Keratinocyte (primary cell): ENCODE results near the gene SQSTM1. TPM values are rescaled to one million over a fixed set of nuclear protein-coding genes. Genes with fewer than 3 reads are reported as not detected.

Source experiments
- DNase-seq: peaks from one replicate; pipeline ENCODE4 v3.0.0-alpha.2; 2011; ENCODE audit warnings: low read depth, missing footprints, low spot score
- FAIRE-seq: peaks from 2 replicates; lab custom pipeline; 2011; peaks lifted over from hg19 to GRCh38; lab: Jason Lieb, UNC
- H2AFZ ChIP-seq: 2 replicates; pipeline ENCODE4 v1.6.0; 2012; ENCODE audit warnings: low read length, control low read depth, inconsistent platforms; ENCODE audit not compliant: control insufficient read depth
- H3K27ac ChIP-seq: 2 replicates; pipeline ENCODE4 v1.5.1; 2011; ENCODE audit warnings: low read length; ENCODE audit not compliant: control insufficient read depth, insufficient read depth
- H3K27me3 ChIP-seq: 3 replicates; pipeline ENCODE4 v1.6.0; 2011; ENCODE audit warnings: low read length; ENCODE audit not compliant: control insufficient read depth, insufficient read depth; ENCODE audit errors: extremely low read depth
- H3K36me3 ChIP-seq, 2 experiments: 2 replicates in 1 of 2; 3 replicates in 1 of 2; pipeline ENCODE4 v1.5.1; 2011; ENCODE audit warnings: low read length in 2 of 2, mild to moderate bottlenecking in 1 of 2; ENCODE audit not compliant: control insufficient read depth in 2 of 2, insufficient read depth in 2 of 2; ENCODE audit errors: extremely low read depth in 1 of 2
- H3K4me1 ChIP-seq: 3 replicates; pipeline ENCODE4 v1.5.1; 2011; ENCODE audit warnings: low read length; ENCODE audit not compliant: control insufficient read depth, insufficient read depth; ENCODE audit errors: extremely low read depth
- H3K4me2 ChIP-seq: 3 replicates; pipeline ENCODE4 v1.6.0; 2011; ENCODE audit warnings: low read depth, low read length; ENCODE audit not compliant: control insufficient read depth, insufficient read depth; ENCODE audit errors: extremely low read depth
- H3K4me3 ChIP-seq, 3 experiments: fragments of 200-600 bp in 1 of 3; sonication (generic) in 1 of 3; 2 replicates in 2 of 3; 3 replicates in 1 of 3; pipeline ENCODE4 v1.5.1; 2011 to 2016; ENCODE audit warnings: low read length in 3 of 3, mild to moderate bottlenecking in 3 of 3, control low read depth in 2 of 3, inconsistent platforms in 1 of 3, low read depth in 1 of 3, mixed read lengths in 1 of 3, mixed run types in 1 of 3, moderate library complexity in 1 of 3; ENCODE audit not compliant: control insufficient read depth in 2 of 3, insufficient read depth in 2 of 3; ENCODE audit errors: extremely low read depth in 1 of 3
- H3K79me2 ChIP-seq: 2 replicates; pipeline ENCODE4 v1.6.0; 2012; ENCODE audit warnings: low read length; ENCODE audit not compliant: control insufficient read depth, insufficient read depth
- H3K9ac ChIP-seq: 3 replicates; pipeline ENCODE4 v1.6.0; 2011; ENCODE audit warnings: low read length; ENCODE audit not compliant: control insufficient read depth, insufficient read depth; ENCODE audit errors: extremely low read depth
- H3K9me1 ChIP-seq: 3 replicates; pipeline ENCODE4 v1.6.0; 2011; ENCODE audit warnings: low read length; ENCODE audit not compliant: control insufficient read depth, insufficient read depth; ENCODE audit errors: extremely low read depth
- H3K9me3 ChIP-seq: 2 replicates; pipeline ENCODE4 v1.5.1; 2012; ENCODE audit warnings: low read depth, low read length; ENCODE audit not compliant: control insufficient read depth
- H4K20me1 ChIP-seq: 3 replicates; pipeline ENCODE4 v1.6.0; 2011; ENCODE audit warnings: low read length; ENCODE audit not compliant: control insufficient read depth, insufficient read depth; ENCODE audit errors: extremely low read depth
- CTCF ChIP-seq, 3 experiments: IDR thresholded peaks in 1 of 3; conservative IDR thresholded peaks in 1 of 3; optimal IDR thresholded peaks in 1 of 3; 2 replicates in 2 of 3; 3 replicates in 1 of 3; pipeline versions ENCODE3 to v1.5.1; 2011; ENCODE audit warnings: low read length in 3 of 3, mild to moderate bottlenecking in 3 of 3, moderate library complexity in 2 of 3, control low read depth in 1 of 3, inconsistent platforms in 1 of 3; ENCODE audit not compliant: insufficient read depth in 2 of 3; ENCODE audit errors: extremely low read depth in 1 of 3
- EZH2 ChIP-seq: IDR thresholded peaks from one replicate; pipeline ENCODE4 v1.6.1; 2012; ENCODE audit warnings: inconsistent platforms, mild to moderate bottlenecking, low read length, moderate library complexity
- dilution Hi-C: fragments of 300-500 bp; cut with MboI; formaldehyde crosslinking; loops from one replicate; pipeline ENCODE4 v1.7.0; 2020; ENCODE audit warnings: low sequenced_read_pairs; ENCODE audit not compliant: extremely low pct_ligation_motif_present
- polyA plus RNA-seq, 5 experiments: library from polyadenylated mRNA; depleted of rRNA in 3 of 5; stranded (reverse) in 3 of 5; stranded (forward) in 1 of 5; unstranded in 1 of 5; fragments of >200 nt; gene quantifications; 1 replicate in 1 of 5; 2 replicates in 3 of 5; 3 replicates in 1 of 5; pipeline versions ENCODE4 v1.2.1 to v1.2.3, GENCODE V29; 2011 to 2012; ENCODE audit warnings: missing spikeins in 2 of 5, low read depth in 1 of 5, low replicate concordance in 1 of 5

The SQSTM1 gene
- polyA plus RNA-seq, 1 donor (not counting 4 experiments of a cell fraction or from before 2014, with no cell fraction given): 75.7 TPM

- Histone ChIP-seq H3K4me3 (no peak overlapping the region), H3K4me2 (no peak overlapping the region), H3K27ac (no peak overlapping the region), H2AFZ (no peak overlapping the region), H4K20me1 (peaks cover 5% of the 10 kb centered on the region), H3K9me1 (peaks cover 3% of the 10 kb centered on the region), H3K9ac (no peak overlapping the region), H3K27me3 (no peaks in the 10 kb centered on the region), H3K79me2 (no peaks in the 10 kb centered on the region), H3K4me1 (no peaks in the 10 kb centered on the region), H3K9me3 (no peaks in the 10 kb centered on the region), H3K36me3 (peaks cover 49 to 59% of the 10 kb centered on the region in 2 experiments)
- dilution Hi-C loops: loop anchor here (25.0 kb wide), 1 partner anchor 92 kb away; the partner anchor contains the start of gene MAML1
- FAIRE-seq: no peak
- no peak for DNase-seq
- no peak for TF ChIP-seq EZH2
- TF ChIP-seq CTCF (optimal IDR thresholded peaks at IDR 0.05 in 1 of 3, IDR thresholded peaks at IDR 0.05 in 1 of 3, conservative IDR thresholded peaks at IDR 0.05 in 1 of 3; ENCODE audit: extremely low read depth in 1 of 3, insufficient read depth in 2 of 3, low read length in 3 of 3): no peak
Measured at GRCh38 chr5:179828756-179829421, 8.2 kb downstream of the SQSTM1 start.

- Histone ChIP-seq H3K79me2 (no peaks in the 10 kb centered on the region), H3K9ac (no peak overlapping the region), H3K4me1 (no peaks in the 10 kb centered on the region), H3K9me1 (peaks cover 3% of the 10 kb centered on the region), H3K9me3 (no peaks in the 10 kb centered on the region), H3K36me3 (peaks cover 39 to 52% of the 10 kb centered on the region in 2 experiments), H2AFZ (no peak overlapping the region), H3K27ac (no peak overlapping the region), H3K4me3 (no peak overlapping the region), H3K27me3 (no peaks in the 10 kb centered on the region), H4K20me1 (no peaks in the 10 kb centered on the region), H3K4me2 (no peak overlapping the region)
- TF ChIP-seq EZH2 (no peak), CTCF (optimal IDR thresholded peaks at IDR 0.05 in 1 of 3, IDR thresholded peaks at IDR 0.05 in 1 of 3, conservative IDR thresholded peaks at IDR 0.05 in 1 of 3; ENCODE audit: extremely low read depth in 1 of 3, insufficient read depth in 2 of 3, low read length in 3 of 3) (no peak)
- dilution Hi-C loops: loop anchor here (25.0 kb wide), 1 partner anchor 93 kb away; the partner anchor contains the start of gene MAML1
- FAIRE-seq (no peak), DNase-seq (no peak)
Measured at GRCh38 chr5:179829732-179830435, 9.2 kb downstream of the SQSTM1 start.
